IMR-90 (cell line): ENCODE measurements around the gene GADD45GIP1. TPM values are rescaled to one million over a fixed set of nuclear protein-coding genes. Genes with fewer than 3 reads are reported as not detected.

Source experiments
- ATAC-seq: fragments of 200-7000 bp; cut with Tn5 transposase; 2 replicates; pipeline ENCODE4 v1.9.1; 2020; ENCODE audit warnings: low read depth, mild to moderate bottlenecking, moderate library complexity
- BruUV-seq: library from RNA; stranded (reverse); fragments of 400-500 nt; replicated peaks from 2 replicates; lab custom pipeline; 2021; lab: Mats Ljungman, UMichigan
- CTCF ChIA-PET: fragments of 300-600 bp; formaldehyde crosslinking; extraction: SDS; loops from one replicate; lab custom pipeline; 2021; ENCODE audit warnings: antibody characterized with exemption; lab: Yijun Ruan, JAX
- POLR2A ChIA-PET: fragments of 300-600 bp; sonication (Branson Sonifier 250); formaldehyde crosslinking; loops from one replicate; lab custom pipeline; 2022; ENCODE audit warnings: antibody characterized with exemption; ENCODE audit not compliant: unreplicated experiment; lab: Charles Lee
- DNase-seq: peaks from one replicate; pipeline ENCODE4 v3.0.0; 2013
- H2AFZ ChIP-seq: replicated peaks from 2 replicates; pipeline ENCODE3; 2013; ENCODE audit warnings: low read length, mild to moderate bottlenecking; ENCODE audit not compliant: poor library complexity
- H2AK5ac ChIP-seq: 2 replicates; pipeline ENCODE4 v1.6.1; 2013; ENCODE audit warnings: low read depth, low read length, inconsistent platforms
- H2AK9ac ChIP-seq: replicated peaks from 2 replicates; pipeline ENCODE3; 2013; ENCODE audit warnings: mild to moderate bottlenecking, low read depth, low read length, moderate library complexity; ENCODE audit not compliant: poor library complexity
- H2BK120ac ChIP-seq: 2 replicates; pipeline ENCODE4 v1.6.1; 2013; ENCODE audit warnings: low read depth, low read length, inconsistent platforms
- H2BK15ac ChIP-seq: 3 replicates; pipeline ENCODE4 v1.6.1; 2013; ENCODE audit warnings: low read depth, low read length, inconsistent platforms
- H2BK20ac ChIP-seq: 2 replicates; pipeline ENCODE4 v1.6.1; 2013; ENCODE audit warnings: low read depth, mild to moderate bottlenecking, inconsistent platforms, low read length, moderate library complexity
- H2BK5ac ChIP-seq: 2 replicates; pipeline ENCODE4 v1.6.1; 2013; ENCODE audit warnings: mild to moderate bottlenecking, low read depth, low read length, inconsistent platforms; ENCODE audit not compliant: poor library complexity, severe bottlenecking
- H3K14ac ChIP-seq: replicated peaks from 2 replicates; pipeline ENCODE4 v1.6.1; 2013; ENCODE audit warnings: low read depth, low read length, inconsistent platforms
- H3K18ac ChIP-seq: 2 replicates; pipeline ENCODE4 v1.6.1; 2013; ENCODE audit warnings: low read depth, low read length, control low read depth
- H3K23ac ChIP-seq: 2 replicates; pipeline ENCODE4 v1.6.1; 2013; ENCODE audit warnings: low read depth, low read length, inconsistent platforms
- H3K27ac ChIP-seq: 2 replicates; pipeline ENCODE4 v1.5.1; 2013; ENCODE audit warnings: mild to moderate bottlenecking, control low read depth, low read length; ENCODE audit not compliant: insufficient read depth
- H3K27me3 ChIP-seq: 2 replicates; pipeline ENCODE4 v1.6.1; 2013; ENCODE audit warnings: low read length; ENCODE audit not compliant: control insufficient read depth, insufficient read depth
- H3K36me3 ChIP-seq: 2 replicates; pipeline ENCODE4 v1.6.1; 2013; ENCODE audit warnings: low read length, mixed read lengths; ENCODE audit not compliant: control insufficient read depth, insufficient read depth
- H3K4ac ChIP-seq: 2 replicates; pipeline ENCODE4 v1.6.1; 2013; ENCODE audit warnings: low read depth, low read length, inconsistent platforms
- H3K4me1 ChIP-seq: 2 replicates; pipeline ENCODE4 v1.6.1; 2013; ENCODE audit warnings: low read length, mixed read lengths; ENCODE audit not compliant: control insufficient read depth, insufficient read depth
- H3K4me2 ChIP-seq: 2 replicates; pipeline ENCODE4 v1.6.1; 2013; ENCODE audit warnings: low read depth, mild to moderate bottlenecking, control low read depth, low read length, moderate library complexity
- H3K4me3 ChIP-seq: 2 replicates; pipeline ENCODE4 v1.5.1; 2013; ENCODE audit warnings: low read depth, mild to moderate bottlenecking, control low read depth, low read length, moderate library complexity; ENCODE audit not compliant: insufficient read depth
- H3K56ac ChIP-seq: 2 replicates; pipeline ENCODE4 v1.6.1; 2013; ENCODE audit warnings: low read length, inconsistent platforms; ENCODE audit not compliant: insufficient read depth; ENCODE audit errors: extremely low read depth
- H3K79me1 ChIP-seq, 2 experiments: 2 replicates each; pipeline ENCODE4 v1.6.1; 2013; ENCODE audit warnings: low read length in 2 of 2, inconsistent platforms in 1 of 2, low read depth in 1 of 2
- H3K9ac ChIP-seq: 2 replicates; pipeline ENCODE4 v1.6.1; 2013; ENCODE audit warnings: low read depth, low read length, control low read depth
- H3K9me1 ChIP-seq: 2 replicates; pipeline ENCODE4 v1.6.1; 2013; ENCODE audit warnings: low read length, inconsistent platforms; ENCODE audit not compliant: insufficient read depth
- H3K9me3 ChIP-seq: 2 replicates; pipeline ENCODE4 v1.6.1; 2013; ENCODE audit warnings: low read length; ENCODE audit not compliant: control insufficient read depth, insufficient read depth
- H4K20me1 ChIP-seq: 2 replicates; pipeline ENCODE4 v1.6.1; 2013; ENCODE audit warnings: low read length, inconsistent platforms; ENCODE audit not compliant: insufficient read depth
- H4K5ac ChIP-seq: 2 replicates; pipeline ENCODE4 v1.6.1; 2013; ENCODE audit warnings: mild to moderate bottlenecking, low read depth, low read length, control low read depth
- H4K8ac ChIP-seq, 2 experiments: 2 replicates each; pipeline ENCODE4 v1.6.1; 2013; ENCODE audit warnings: low read depth in 2 of 2, low read length in 2 of 2, control low read depth in 1 of 2, inconsistent platforms in 1 of 2
- H4K91ac ChIP-seq: 2 replicates; pipeline ENCODE4 v1.6.1; 2013; ENCODE audit warnings: low read depth, low read length, inconsistent platforms; ENCODE audit not compliant: insufficient read depth
- CHD1 ChIP-seq: IDR thresholded peaks from 2 replicates; pipeline ENCODE4 v1.6.1; 2012; ENCODE audit warnings: low read depth, low read length, improper control_type of control experiment
- FOS ChIP-seq: fragments of 150-350 bp; IDR thresholded peaks from 2 replicates; pipeline ENCODE4 v1.6.1; 2016; ENCODE audit warnings: low read depth, low read length
- MXI1 ChIP-seq: IDR thresholded peaks from 2 replicates; pipeline ENCODE4 v1.6.1; 2012; ENCODE audit warnings: low read depth, mild to moderate bottlenecking, low read length, moderate library complexity, borderline replicate concordance
- RFX5 ChIP-seq: IDR thresholded peaks from 2 replicates; pipeline ENCODE4 v1.8.0; 2012; ENCODE audit warnings: low read depth, mild to moderate bottlenecking, low read length, moderate library complexity
- WGBS, 2 experiments: methylation state at CpG; one replicate each; pipeline versions ENCODE4 v1.1.5 to v1.1.7; 2013; ENCODE audit warnings: missing lambda C conversion rate in 2 of 2; ENCODE audit not compliant: insufficient read length in 1 of 2; ENCODE audit errors: extremely low coverage in 2 of 2; 5-methylcytosine and 5-hydroxymethylcytosine counted together
- dilution Hi-C: fragments of 300-500 bp; cut with HindIII; formaldehyde crosslinking; loops from one replicate; pipeline ENCODE4 v1.14.3; 2018; ENCODE audit warnings: low sequenced_read_pairs; ENCODE audit not compliant: unreplicated experiment
- in situ Hi-C: fragments of 300-500 bp; cut with MboI; formaldehyde crosslinking; loops from 3 replicates; pipeline ENCODE4 v1.14.3; 2019; ENCODE audit warnings: low sequenced_read_pairs, inconsistent platforms, mixed read lengths
- intact Hi-C: fragments of 100-400 bp; cut with micrococcal nuclease; formaldehyde crosslinking; loops from 2 replicates; pipeline ENCODE4 v1.10.0; 2022
- polyA plus RNA-seq, 3 experiments: library from polyadenylated mRNA; depleted of rRNA; stranded (reverse); fragments of >200 nt; gene quantifications; 2 replicates each; pipeline ENCODE4 v1.2.3, GENCODE V29; 2012; ENCODE audit warnings: low replicate concordance in 1 of 3
- total RNA-seq: library from RNA; depleted of rRNA; stranded (reverse); fragments of >200 nt; gene quantifications from 2 replicates; pipeline ENCODE4 v1.2.3, GENCODE V29; 2012

GADD45GIP1 gene
- total and polyA plus RNA-seq, 2 of the 4 experiments (the other 2 are of a cell fraction): 13.3 to 42.4 TPM

DNA sequence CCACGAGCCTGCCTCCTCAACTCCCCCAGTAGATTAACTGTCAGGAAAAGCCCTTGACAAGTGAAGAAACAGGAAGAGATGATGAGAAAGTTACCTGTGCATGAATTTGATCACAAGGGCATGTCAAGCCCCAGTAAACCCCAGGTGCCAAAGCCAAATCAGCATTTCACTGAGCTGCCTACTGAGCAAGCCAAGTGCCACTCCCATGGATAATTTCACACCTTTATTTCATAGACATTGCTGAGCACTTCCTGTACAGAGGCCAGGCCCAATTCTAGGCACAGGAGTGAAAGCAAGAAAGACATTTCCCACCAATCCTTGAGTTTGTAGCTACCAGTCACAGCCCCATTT, 2.4 kb downstream of the GADD45GIP1 start:
- WGBS, 2 experiments: no CpG with 5 or more reads among the region's 1 CpG
- no peak overlapping the region for H3K27ac ChIP-seq

More for the DNA sequence above, 2.4 kb downstream of the GADD45GIP1 start:
- Histone ChIP-seq H3K4me1 (peaks cover 25% of the 10 kb centered on the region), H3K9me1 (peaks cover 5% of the 10 kb centered on the region; the same call in 1 of the 2 replicates), H3K9ac (no peak overlapping the region), H2BK20ac (no peak overlapping the region), H4K20me1 (peaks cover 25% of the 10 kb centered on the region; the same call in 1 of the 2 replicates), H2AK5ac (peak overlapping the region; percentile 7; the same call in 1 of the 2 replicates), H2AK9ac (no peak overlapping the region), H2BK120ac (no peak overlapping the region), H3K56ac (no peak overlapping the region), H3K4ac (no peak overlapping the region), H3K23ac (no peak overlapping the region), H4K5ac (no peak overlapping the region), H3K18ac (no peak overlapping the region), H3K14ac (no peak overlapping the region), H3K4me2 (no peak overlapping the region), H3K27me3 (no peaks in the 10 kb centered on the region), H3K9me3 (no peaks in the 10 kb centered on the region), H3K36me3 (peaks cover 45% of the 10 kb centered on the region), H3K79me1 (peaks cover 18 to 62% of the 10 kb centered on the region in 2 experiments), H2BK5ac (no peak overlapping the region), H3K4me3 (no peak overlapping the region), H2BK15ac (no peak overlapping the region), H4K8ac (no peak overlapping the region), H2AFZ (no peak overlapping the region), H4K91ac (no peak overlapping the region; the same call in 1 of the 2 replicates)
- ChIA-PET CTCF (interaction anchor here (1.2 to 3.2 kb wide), 2 partner anchors 11 to 107 kb away, joined by 4 to 18 read pairs; no protein-coding TSS in a partner anchor), POLR2A (interaction anchor here (0.6 kb wide), 1 partner anchor 794 kb away, joined by 3 read pairs; no protein-coding TSS in a partner anchor)
- no TSS peak for BruUV-seq
- dilution Hi-C loops: no loop called here
- intact Hi-C loops: no loop called here
- ATAC-seq: no peak
- in situ Hi-C loops: no loop called here
- TF ChIP-seq CHD1 (no peak), MXI1 (no peak), FOS (no peak), RFX5 (no peak)
- DNase-seq: no peak
